IPS-18a (cell line): ENCODE results near the gene SH3BP4.
"Not testable (repeated sequence)": the region's sequence is repeated elsewhere in the genome, so short reads cannot be mapped to it uniquely, and the experiment has no call there.

Experiments
- H3K27ac ChIP-seq: one replicate; pipeline ENCODE4 v1.5.1; 2013; ENCODE audit warnings: low read length
- H3K27me3 ChIP-seq: one replicate; pipeline ENCODE4 v1.6.1; 2013; ENCODE audit warnings: mild to moderate bottlenecking, low read length; ENCODE audit not compliant: control insufficient read depth, insufficient read depth
- H3K36me3 ChIP-seq: one replicate; pipeline ENCODE4 v1.6.1; 2013; ENCODE audit warnings: low read depth, low read length; ENCODE audit not compliant: control insufficient read depth
- H3K4me1 ChIP-seq: one replicate; pipeline ENCODE4 v1.6.1; 2013; ENCODE audit warnings: low read depth, low read length; ENCODE audit not compliant: control insufficient read depth
- H3K4me3 ChIP-seq: one replicate; pipeline ENCODE4 v1.5.1; 2013; ENCODE audit warnings: low read length
- H3K9ac ChIP-seq: one replicate; pipeline ENCODE4 v1.6.1; 2013; ENCODE audit warnings: mild to moderate bottlenecking, low read length, moderate library complexity
- H3K9me3 ChIP-seq: one replicate; pipeline ENCODE4 v1.6.1; 2013; ENCODE audit warnings: low read depth, low read length; ENCODE audit not compliant: control insufficient read depth

The SH3BP4 gene

DNA sequence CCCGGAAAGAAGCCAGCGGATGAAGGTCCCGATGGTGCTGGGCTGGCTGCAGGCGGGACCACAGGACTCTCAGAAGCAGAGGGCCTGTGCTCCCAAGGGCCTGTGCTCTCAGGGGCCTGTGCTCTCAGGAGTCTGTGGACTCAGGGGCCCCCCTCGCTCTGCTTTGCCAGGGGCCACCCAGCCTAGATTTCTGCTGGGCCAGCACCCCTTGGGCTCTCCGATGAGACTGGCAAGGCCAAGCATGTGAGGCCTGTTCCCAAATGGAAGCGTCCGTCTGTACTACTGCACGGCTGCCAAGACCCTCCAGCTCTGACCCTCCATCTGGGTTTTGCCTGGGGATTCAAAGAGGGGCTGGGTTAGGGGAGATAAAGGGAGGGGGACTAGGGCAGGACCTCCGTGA lies 54.6 kb downstream of the SH3BP4 start:
- Histone ChIP-seq H3K27ac (peak overlapping the region; percentile 67), H3K9ac (peak overlapping the region; percentile 54), H3K4me3 (no peak overlapping the region), H3K36me3 (no peaks in the 10 kb centered on the region), H3K27me3 (no peaks in the 10 kb centered on the region), H3K4me1 (peaks cover 25% of the 10 kb centered on the region), H3K9me3 (no peaks in the 10 kb centered on the region)

DNA sequence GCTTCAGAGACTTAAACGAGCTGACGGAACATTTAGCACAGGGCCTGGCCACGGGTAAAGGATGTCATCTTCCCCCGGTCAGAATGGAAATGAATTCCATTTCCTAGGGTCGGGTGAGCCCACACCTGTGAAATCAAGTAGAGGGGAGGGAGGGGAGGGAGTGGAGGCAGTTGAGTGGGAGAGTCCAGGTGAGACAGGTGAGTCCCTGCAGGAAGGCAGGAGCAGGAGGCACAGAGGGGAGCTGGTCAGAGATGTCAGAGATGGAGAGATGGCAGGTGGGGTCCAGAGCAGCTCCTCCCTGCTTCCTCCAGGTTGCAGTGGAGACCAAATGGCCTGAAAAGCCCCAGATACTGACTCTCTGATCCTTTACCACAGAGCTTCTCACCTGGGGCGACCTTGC lies 55.2 kb downstream of the SH3BP4 start:
- Histone ChIP-seq H3K27me3 (no peaks in the 10 kb centered on the region), H3K9me3 (no peaks in the 10 kb centered on the region), H3K4me3 (no peak overlapping the region), H3K4me1 (peaks cover 30% of the 10 kb centered on the region), H3K36me3 (no peaks in the 10 kb centered on the region), H3K27ac (no peak overlapping the region), H3K9ac (no peak overlapping the region)

DNA sequence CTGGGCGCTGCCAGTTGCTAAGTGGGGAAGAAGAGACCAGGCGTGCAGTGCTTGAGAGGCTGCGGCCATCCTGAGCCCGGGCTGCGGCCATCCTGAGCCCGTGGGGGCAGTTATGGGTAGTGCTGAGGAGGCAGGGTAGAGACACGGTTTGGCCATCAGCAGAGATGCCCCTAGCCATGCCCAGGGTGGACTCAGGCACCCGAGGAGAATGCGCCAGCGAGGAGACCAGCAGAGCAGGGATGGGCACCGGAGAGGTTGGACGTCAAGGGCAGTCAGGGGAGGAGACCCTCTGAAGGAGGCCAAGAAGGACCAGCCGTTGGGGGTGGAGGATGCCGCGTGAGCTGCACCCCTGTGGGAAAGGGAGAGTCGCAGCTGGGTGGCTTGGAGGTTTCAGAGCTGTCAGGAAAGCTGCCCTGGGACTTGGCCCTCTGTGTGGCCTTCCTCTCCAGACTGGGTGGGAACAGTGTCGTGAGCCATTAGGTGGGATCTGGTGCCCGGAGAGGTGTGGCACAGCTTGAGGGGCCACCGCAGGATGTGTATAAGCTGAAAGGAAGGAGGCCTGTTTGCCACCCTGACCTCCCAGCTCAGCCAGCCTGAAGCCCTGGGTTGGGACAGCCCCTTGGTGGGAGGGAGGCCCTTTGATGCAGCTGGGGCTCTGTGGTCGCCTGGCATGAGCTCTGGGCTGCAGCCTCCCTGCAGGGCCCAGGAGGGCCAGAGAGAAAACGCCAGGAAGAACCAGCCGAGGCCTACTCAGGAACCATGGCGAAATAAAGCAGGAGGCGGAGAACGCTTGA lies 56.0 kb downstream of the SH3BP4 start:
- Histone ChIP-seq H3K27me3 (no peaks in the 10 kb centered on the region), H3K27ac (no peak overlapping the region), H3K36me3 (no peaks in the 10 kb centered on the region), H3K9ac (no peak overlapping the region), H3K4me3 (no peak overlapping the region), H3K9me3 (no peaks in the 10 kb centered on the region), H3K4me1 (peaks cover 37% of the 10 kb centered on the region)

DNA sequence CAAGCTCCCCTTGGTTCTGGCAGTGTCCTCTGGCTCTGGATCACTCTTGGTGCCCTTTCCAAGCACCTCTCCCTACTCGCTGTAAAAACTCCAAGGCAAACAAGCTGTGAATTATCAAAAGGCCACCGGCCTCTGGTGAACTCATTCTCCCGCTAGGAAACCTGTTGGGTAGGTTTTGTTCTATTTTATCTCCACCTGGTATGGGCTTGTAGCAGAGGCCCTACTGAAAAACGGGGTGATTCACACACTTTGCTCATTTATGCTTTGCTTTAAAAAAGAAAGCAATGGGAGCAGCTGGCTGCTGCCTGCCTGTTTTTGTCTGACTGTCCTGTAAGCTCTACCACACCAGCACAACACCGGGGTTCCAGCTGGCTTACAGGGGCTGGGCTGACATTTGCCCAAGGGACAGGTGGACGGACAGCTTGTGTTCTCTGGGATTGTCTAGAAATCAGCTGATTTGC lies 56.8 kb downstream of the SH3BP4 start:
- Histone ChIP-seq H3K9me3 (no peaks in the 10 kb centered on the region), H3K27ac (no peak overlapping the region), H3K36me3 (no peaks in the 10 kb centered on the region), H3K9ac (no peak overlapping the region), H3K4me1 (peaks cover 37% of the 10 kb centered on the region), H3K4me3 (no peak overlapping the region), H3K27me3 (no peaks in the 10 kb centered on the region)

DNA sequence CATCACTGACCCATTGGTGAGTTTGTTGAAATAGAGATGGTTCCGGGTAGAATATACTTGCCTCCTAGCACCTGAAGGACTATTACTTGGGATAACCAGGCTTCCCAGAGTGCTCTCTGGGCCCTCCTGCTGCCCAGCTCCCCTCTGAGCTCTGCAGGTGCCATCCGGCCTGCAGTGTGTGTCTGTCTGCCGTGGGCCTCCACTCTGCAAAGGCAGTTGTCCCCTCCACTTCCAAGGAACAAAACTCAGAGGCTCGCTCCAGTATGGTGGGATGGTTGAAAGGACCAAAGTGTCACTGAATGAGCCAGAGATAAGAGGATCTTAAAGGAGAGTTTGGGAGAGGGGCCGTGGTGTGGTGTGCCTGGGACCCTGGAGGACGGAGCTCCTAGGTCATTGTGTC lies 57.3 kb downstream of the SH3BP4 start:
- H3K9ac ChIP-seq = no peak overlapping the region
- no peaks in the 10 kb centered on the region for H3K9me3 ChIP-seq
- no peak overlapping the region for H3K4me3 ChIP-seq
- no peaks in the 10 kb centered on the region for H3K36me3 ChIP-seq
- H3K27me3 ChIP-seq = no peaks in the 10 kb centered on the region
- peaks cover 37% of the 10 kb centered on the region for H3K4me1 ChIP-seq
- no peak overlapping the region for H3K27ac ChIP-seq

DNA sequence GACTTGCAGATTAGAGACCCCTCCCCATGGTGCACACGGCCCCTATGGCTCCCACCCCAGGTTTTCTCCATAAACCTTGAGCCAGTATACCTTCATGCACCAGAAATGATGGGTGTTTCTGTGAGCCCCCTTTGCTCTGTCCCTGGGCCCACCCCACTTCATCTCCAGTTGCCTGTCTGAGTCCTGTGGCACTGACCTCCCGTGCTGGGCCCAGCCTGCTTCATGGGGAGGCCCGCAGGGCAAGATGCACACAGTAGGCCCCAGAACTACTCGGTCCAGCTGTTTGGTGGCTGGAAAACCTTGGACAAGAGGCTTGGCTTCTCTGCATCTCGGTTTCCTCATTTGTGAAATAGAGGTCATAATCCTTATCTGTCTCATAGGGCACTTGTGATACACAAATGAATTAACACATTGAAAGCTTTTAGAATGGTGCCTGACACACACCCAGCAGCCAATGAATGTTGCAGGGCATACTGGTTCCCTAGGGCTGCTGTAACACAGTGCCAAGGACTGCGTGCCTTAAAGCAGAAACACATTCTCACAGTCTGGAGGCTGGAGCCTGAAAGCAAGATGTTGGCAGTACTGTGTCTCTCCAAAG lies 58.4 kb downstream of the SH3BP4 start:
- Histone ChIP-seq H3K9ac (no peak overlapping the region), H3K27me3 (no peaks in the 10 kb centered on the region), H3K36me3 (no peaks in the 10 kb centered on the region), H3K4me3 (no peak overlapping the region), H3K27ac (no peak overlapping the region), H3K4me1 (peaks cover 34% of the 10 kb centered on the region), H3K9me3 (no peaks in the 10 kb centered on the region)

DNA sequence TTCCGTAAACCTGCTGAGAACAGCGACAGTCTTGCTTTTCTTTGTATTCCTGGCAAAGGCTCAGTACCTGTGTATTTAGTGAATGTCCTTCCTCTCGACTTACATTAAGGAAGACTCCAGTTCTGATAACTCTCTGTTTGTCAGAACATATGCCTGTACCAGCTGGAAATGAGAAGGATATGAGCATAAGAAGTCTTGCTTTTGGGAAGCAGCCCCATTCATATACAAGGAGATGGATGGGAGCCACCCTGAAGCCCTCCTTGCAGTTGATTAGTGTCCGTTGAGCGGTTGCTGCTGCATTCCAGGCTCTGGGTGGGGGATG lies 59.8 kb downstream of the SH3BP4 start:
- Histone ChIP-seq H3K36me3 (no peaks in the 10 kb centered on the region), H3K27me3 (no peaks in the 10 kb centered on the region), H3K4me3 (no peak overlapping the region), H3K27ac (no peak overlapping the region), H3K4me1 (peaks cover 21% of the 10 kb centered on the region), H3K9me3 (no peaks in the 10 kb centered on the region), H3K9ac (no peak overlapping the region)

DNA sequence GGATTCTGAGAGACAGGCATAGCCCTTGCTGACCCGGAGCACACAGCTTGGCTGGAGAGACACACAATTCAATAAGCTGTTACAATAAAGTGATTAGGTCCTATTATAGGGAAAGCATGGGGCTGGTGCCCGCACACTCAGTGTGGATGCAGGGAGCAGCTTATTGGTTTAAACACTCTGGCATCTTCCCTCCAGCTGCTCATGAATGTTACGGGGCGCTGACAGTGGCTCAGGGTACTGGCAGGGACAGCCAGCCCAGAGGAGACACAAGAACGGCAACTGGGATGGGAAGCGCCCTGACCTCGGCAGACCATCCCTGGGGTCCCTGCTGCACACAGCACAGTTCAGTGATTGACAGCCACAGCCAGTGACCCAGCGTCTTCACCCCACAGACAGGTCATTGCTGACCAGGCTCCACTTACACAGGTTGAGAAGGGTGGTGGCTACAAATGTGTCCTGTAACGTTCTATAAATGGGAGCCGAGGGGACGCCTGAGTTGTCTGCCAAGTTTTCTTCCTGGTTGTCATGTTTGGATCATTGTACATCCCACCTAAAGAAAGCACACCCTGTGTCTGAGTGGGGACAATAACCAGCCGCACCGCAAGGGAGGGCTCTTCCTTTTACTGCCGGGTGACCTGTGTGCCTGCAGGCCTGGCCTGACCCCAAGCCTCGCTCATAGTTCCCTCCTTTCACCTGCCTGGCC lies 60.3 kb downstream of the SH3BP4 start:
- H3K9ac ChIP-seq = no peak overlapping the region

DNA sequence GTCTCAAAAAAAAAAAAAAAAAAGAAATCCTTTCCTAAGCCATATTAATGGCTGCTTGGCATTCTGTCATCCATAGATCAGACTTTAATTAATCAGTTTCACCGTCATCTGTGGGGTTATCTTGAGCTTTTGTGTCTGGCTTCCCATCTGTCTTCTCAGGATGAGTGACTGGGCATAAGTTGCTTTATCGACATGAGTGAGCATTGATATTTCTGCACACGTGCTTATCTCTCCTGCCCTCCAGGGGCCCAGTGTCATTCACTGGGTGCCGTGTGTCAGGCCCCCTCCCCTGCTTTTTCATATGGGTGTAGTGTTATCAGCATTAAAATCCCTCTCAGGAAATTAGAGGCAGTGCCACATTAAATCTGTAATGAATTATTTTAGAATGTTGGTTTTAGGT lies 65.6 kb downstream of the SH3BP4 start:
- Histone ChIP-seq H3K36me3 (no peaks in the 10 kb centered on the region), H3K27ac (no peak overlapping the region), H3K27me3 (no peaks in the 10 kb centered on the region), H3K4me3 (no peak overlapping the region), H3K9ac (no peak overlapping the region), H3K9me3 (no peaks in the 10 kb centered on the region), H3K4me1 (peaks cover 5% of the 10 kb centered on the region)

More for the DNA sequence above, 60.3 kb downstream of the SH3BP4 start:
- peaks cover 20% of the 10 kb centered on the region for H3K4me1 ChIP-seq
- no peak overlapping the region for H3K27ac ChIP-seq
- no peaks in the 10 kb centered on the region for H3K9me3 ChIP-seq
- no peaks in the 10 kb centered on the region for H3K27me3 ChIP-seq
- H3K36me3 ChIP-seq = no peaks in the 10 kb centered on the region
- H3K4me3 ChIP-seq = no peak overlapping the region

DNA sequence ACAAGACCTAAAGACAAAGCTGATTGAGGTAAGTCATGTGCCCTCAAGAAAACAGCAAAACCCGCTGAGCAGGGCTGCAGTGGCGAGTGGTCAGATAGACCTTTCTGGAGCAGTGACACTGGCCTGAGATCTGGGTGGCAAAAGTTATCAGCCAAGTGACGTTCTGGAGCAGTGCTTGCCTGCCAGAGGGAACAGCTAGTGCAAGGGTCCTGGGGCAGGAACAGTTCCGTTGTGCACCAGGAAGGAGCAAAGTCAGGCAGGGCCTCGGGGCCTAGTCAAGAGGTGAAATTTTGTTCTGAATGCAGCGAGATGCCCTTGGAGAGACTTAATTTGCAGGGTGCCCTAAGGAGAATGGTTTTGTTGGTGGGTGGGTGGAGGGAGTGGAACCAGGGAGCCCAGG lies 67.0 kb downstream of the SH3BP4 start:
- no peaks in the 10 kb centered on the region for H3K36me3 ChIP-seq
- H3K27ac ChIP-seq = no peak overlapping the region
- peaks cover 3% of the 10 kb centered on the region for H3K4me1 ChIP-seq
- no peaks in the 10 kb centered on the region for H3K9me3 ChIP-seq
- H3K4me3 ChIP-seq = no peak overlapping the region
- no peak overlapping the region for H3K9ac ChIP-seq
- H3K27me3 ChIP-seq = no peaks in the 10 kb centered on the region

DNA sequence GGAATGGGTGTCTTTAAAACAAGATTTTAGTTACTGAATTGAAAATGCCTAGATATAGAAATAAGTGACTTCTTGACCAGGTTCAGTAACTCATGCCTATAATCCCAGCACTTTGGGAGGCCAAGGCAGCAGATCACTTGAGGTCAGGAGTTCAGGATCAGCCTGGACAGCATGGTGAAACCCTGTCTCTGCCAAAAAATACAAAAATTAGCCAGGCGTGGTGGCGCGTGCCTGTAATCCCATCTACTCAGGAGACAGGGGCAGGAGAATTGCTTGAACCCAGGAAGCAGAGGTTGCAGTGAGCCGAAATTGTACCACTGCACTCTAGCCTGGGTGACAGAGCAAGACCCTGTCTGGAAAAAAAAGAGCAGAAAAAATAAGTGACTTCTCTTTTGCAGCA lies 68.3 kb downstream of the SH3BP4 start:
- H3K9ac ChIP-seq, H3K4me3 ChIP-seq, H3K36me3 ChIP-seq, H3K9me3 ChIP-seq, H3K4me1 ChIP-seq, H3K27ac ChIP-seq, H3K27me3 ChIP-seq: not testable (repeated sequence)
